ENCODE results near the gene OR9A4.
"Not testable (repeated sequence)": the region's sequence is repeated elsewhere in the genome, so short reads cannot be mapped to it uniquely, and the experiment has no call there.

Gene OR9A4

GRCh38 chr7:141916099-141916498, at the start of gene OR9A4:
Gene OR9A4, plus strand, starts transcription at chr7:141916399. Its CDS starts 2,477 bp downstream, at chr7:141918876.
- DNase-seq = no peak

GRCh38 chr7:141866974-141867373, 49.2 kb upstream of the OR9A4 start:
- DNase-seq = no peak

GRCh38 chr7:141872931-141873330, 43.3 kb upstream of the OR9A4 start:
- no peak for DNase-seq

- DNase-seq = no peak
Measured at GRCh38 chr7:141874787-141875186, 41.4 kb upstream of the OR9A4 start.

- no peak for DNase-seq
Measured at GRCh38 chr7:141875453-141875852, 40.7 kb upstream of the OR9A4 start.

- DNase-seq = no peak
Measured at GRCh38 chr7:141876371-141876770, 39.8 kb upstream of the OR9A4 start.

GRCh38 chr7:141877365-141877764, 38.8 kb upstream of the OR9A4 start:
- no peak for DNase-seq

- DNase-seq = no peak
Measured at GRCh38 chr7:141880960-141881359, 35.2 kb upstream of the OR9A4 start.

- no peak for DNase-seq
Measured at GRCh38 chr7:141884539-141885225, 31.5 kb upstream of the OR9A4 start.

GRCh38 chr7:141889321-141889720, 26.9 kb upstream of the OR9A4 start:
- no peak for DNase-seq

GRCh38 chr7:141891336-141891735, 24.9 kb upstream of the OR9A4 start:
- DNase-seq = no peak

GRCh38 chr7:141899366-141899765, 16.8 kb upstream of the OR9A4 start:
- not testable (repeated sequence) for DNase-seq

GRCh38 chr7:141906285-141906684, 9.9 kb upstream of the OR9A4 start:
- DNase-seq = no peak

- DNase-seq = no peak
Measured at GRCh38 chr7:141911391-141911790, 4.8 kb upstream of the OR9A4 start.

GRCh38 chr7:141915565-141915964, 634 bp upstream of the OR9A4 start:
- no peak for DNase-seq

- no peak for DNase-seq
Measured at GRCh38 chr7:141920281-141920680, 4.1 kb downstream of the OR9A4 start.

GRCh38 chr7:141928146-141928844, 12.1 kb downstream of the OR9A4 start:
- DNase-seq = no peak

- no peak for DNase-seq
Measured at GRCh38 chr7:141928845-141929195, 12.6 kb downstream of the OR9A4 start.

- DNase-seq = no peak
Measured at GRCh38 chr7:141930211-141930610, 14.0 kb downstream of the OR9A4 start.

- no peak for DNase-seq
Measured at GRCh38 chr7:141941075-141941474, 24.9 kb downstream of the OR9A4 start.

GRCh38 chr7:141943846-141944245, 27.6 kb downstream of the OR9A4 start:
- DNase-seq = no peak

GRCh38 chr7:141944811-141945210, 28.6 kb downstream of the OR9A4 start:
- no peak for DNase-seq

GRCh38 chr7:141945356-141945755, 29.2 kb downstream of the OR9A4 start:
- DNase-seq = no peak

GRCh38 chr7:141946796-141947195, 30.6 kb downstream of the OR9A4 start, which contains the start of gene CLEC5A:
Gene CLEC5A, minus strand, starts transcription at chr7:141946974. Its CDS starts 682 bp downstream, at chr7:141946292.
- DNase-seq = no peak

- DNase-seq = no peak
Measured at GRCh38 chr7:141949021-141949420, 32.8 kb downstream of the OR9A4 start.

Measured in NCI-H1930 (cell line).